ENCODE results near the gene ZNF189. TPM values are rescaled to one million over a fixed set of nuclear protein-coding genes. Genes with fewer than 3 reads are reported as not detected.
A peak's percentile ranks its signal among the peaks of the same experiment; 100 is the strongest.

The ZNF189 gene
- total RNA-seq, 2 donors from 2014 or later, result 11.1 to 12.6 TPM

DNA sequence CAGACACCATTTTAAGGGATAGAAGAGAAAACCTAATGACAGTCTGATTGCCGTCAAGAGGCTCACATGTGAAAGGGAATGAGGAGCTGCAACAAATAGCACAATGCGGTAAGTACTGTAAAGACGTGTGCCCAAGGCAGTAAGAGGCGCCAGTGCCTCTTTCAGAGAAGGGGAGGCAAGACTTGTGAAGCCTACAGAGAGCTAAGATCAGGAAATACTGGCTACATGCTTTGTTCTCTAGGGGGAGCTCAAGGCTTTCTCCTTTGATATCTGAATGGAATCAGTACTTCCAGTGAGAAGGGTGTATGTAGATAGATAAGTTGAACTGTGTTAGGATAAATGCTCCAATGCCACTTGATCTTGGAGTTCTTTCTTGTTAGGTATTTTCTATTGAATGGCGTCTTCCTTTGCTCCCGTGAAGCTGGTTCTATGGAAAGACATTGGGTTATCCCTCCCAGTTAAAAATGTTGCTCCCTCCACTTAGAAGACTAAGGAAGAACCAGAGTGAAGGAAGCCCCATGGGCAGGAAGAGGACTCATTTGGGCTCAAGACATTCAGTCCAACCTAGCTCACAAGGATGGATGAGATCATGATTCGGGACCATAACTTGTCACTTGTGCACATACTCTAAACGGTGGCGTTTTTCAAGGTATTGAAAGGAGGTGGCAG is 60.4 kb downstream of the ZNF189 start:
- ATAC-seq, result peak in 1 of 2 donors; percentile 49
- peaks cover 8 to 15% of the 10 kb centered on the region in 2 donors for H3K27me3 Mint-ChIP-seq
- H3K4me3 Mint-ChIP-seq, result no peak overlapping the region
- H3K9me3 Mint-ChIP-seq, result no peaks in the 10 kb centered on the region
- no peaks in the 10 kb centered on the region for H3K36me3 Mint-ChIP-seq
- DNase-seq (ENCODE audit: low spot score), result no peak
- H3K27ac Mint-ChIP-seq, result no peak overlapping the region
- H3K4me1 Mint-ChIP-seq (ENCODE audit: low read depth in 2 of 2), result no peaks in the 10 kb centered on the region

Other genes starting within 250 kb of the ZNF189 start
- under 1 TPM in 1 of 2 donors, not detected in 1; 0.07 TPM for gene BAAT, start 13.8 kb upstream of the ZNF189 start, total RNA-seq
- 10 to 100 TPM in 1 of 2 donors, 1 to 10 TPM in 1; 9.1 to 10.5 TPM for gene MRPL50, start 233 bp upstream of the ZNF189 start, total RNA-seq
- not detected for gene ALDOB, start 36.9 kb downstream of the ZNF189 start, total RNA-seq
- gene RNF20, start 135.0 kb downstream of the ZNF189 start, total RNA-seq, result 10 to 100 TPM; 39.3 to 46.0 TPM
- gene PPP3R2, start 196.1 kb downstream of the ZNF189 start, total RNA-seq, result not detected